Astrocyte (in vitro differentiated cells and primary cell): ENCODE results near the gene ANKAR. TPM values are rescaled to one million over a fixed set of nuclear protein-coding genes. Genes with fewer than 3 reads are reported as not detected.
A peak's percentile ranks its signal among the peaks of the same experiment; 100 is the strongest.

Experiments used
- DNase-seq: peaks from one replicate; pipeline ENCODE4 v3.0.0-alpha.2; 2010; ENCODE audit warnings: low read depth
- FAIRE-seq: peaks from 2 replicates; lab custom pipeline; 2011; peaks lifted over from hg19 to GRCh38; lab: Jason Lieb, UNC
- H2AFZ ChIP-seq: 2 replicates; pipeline ENCODE4 v1.6.0; 2012; ENCODE audit warnings: low read depth, low read length, inconsistent platforms
- H3K27ac ChIP-seq: 2 replicates; pipeline ENCODE4 v1.5.1; 2011; ENCODE audit warnings: low read depth, low read length, inconsistent platforms
- H3K27me3 ChIP-seq: 2 replicates; pipeline ENCODE4 v1.6.0; 2011; ENCODE audit warnings: low read length, inconsistent platforms; ENCODE audit not compliant: insufficient read depth
- H3K36me3 ChIP-seq: 2 replicates; pipeline ENCODE4 v1.5.1; 2011; ENCODE audit warnings: low read length, inconsistent platforms; ENCODE audit not compliant: insufficient read depth
- H3K4me1 ChIP-seq: 2 replicates; pipeline ENCODE4 v1.5.1; 2011; ENCODE audit warnings: low read length, inconsistent platforms; ENCODE audit not compliant: insufficient read depth
- H3K4me2 ChIP-seq: 2 replicates; pipeline ENCODE4 v1.6.0; 2012; ENCODE audit warnings: low read length, inconsistent platforms
- H3K4me3 ChIP-seq: 2 replicates; pipeline ENCODE4 v1.5.1; 2011; ENCODE audit warnings: low read depth, mild to moderate bottlenecking, low read length, inconsistent platforms; ENCODE audit not compliant: insufficient read depth
- H3K79me2 ChIP-seq: 2 replicates; pipeline ENCODE4 v1.6.0; 2012; ENCODE audit warnings: mild to moderate bottlenecking, low read length, inconsistent platforms; ENCODE audit not compliant: insufficient read depth
- H3K9ac ChIP-seq: 2 replicates; pipeline ENCODE4 v1.6.0; 2012; ENCODE audit warnings: mild to moderate bottlenecking, low read length, inconsistent platforms
- H3K9me3 ChIP-seq: 2 replicates; pipeline ENCODE4 v1.5.1; 2012; ENCODE audit warnings: low read depth, mild to moderate bottlenecking, low read length, inconsistent platforms; ENCODE audit not compliant: insufficient read depth
- H4K20me1 ChIP-seq: 2 replicates; pipeline ENCODE4 v1.6.0; 2012; ENCODE audit warnings: low read length, inconsistent platforms; ENCODE audit not compliant: insufficient read depth
- H3K27ac Mint-ChIP-seq: one replicate; pipeline ENCODE4 v1.8.0; 2021; ENCODE audit warnings: mild to moderate bottlenecking, mixed read lengths; ENCODE audit not compliant: unreplicated experiment
- H3K27me3 Mint-ChIP-seq: one replicate; pipeline ENCODE4 v1.8.0; 2021; ENCODE audit warnings: low read depth, mixed read lengths; ENCODE audit not compliant: unreplicated experiment
- H3K36me3 Mint-ChIP-seq: one replicate; pipeline ENCODE4 v1.8.0; 2021; ENCODE audit warnings: low read depth, mixed read lengths; ENCODE audit not compliant: unreplicated experiment
- H3K4me1 Mint-ChIP-seq: one replicate; pipeline ENCODE4 v1.8.0; 2021; ENCODE audit warnings: low read depth, mixed read lengths; ENCODE audit not compliant: unreplicated experiment
- H3K4me3 Mint-ChIP-seq: one replicate; pipeline ENCODE4 v1.8.0; 2021; ENCODE audit warnings: mild to moderate bottlenecking, moderate library complexity, mixed read lengths; ENCODE audit not compliant: unreplicated experiment
- H3K9me3 Mint-ChIP-seq: one replicate; pipeline ENCODE4 v1.8.0; 2021; ENCODE audit warnings: mild to moderate bottlenecking, mixed read lengths; ENCODE audit not compliant: unreplicated experiment
- EZH2 ChIP-seq: IDR thresholded peaks from 2 replicates; pipeline ENCODE4 v1.6.1; 2012; ENCODE audit warnings: mild to moderate bottlenecking, low read length, inconsistent platforms; ENCODE audit not compliant: insufficient read depth
- total RNA-seq: library from RNA; stranded (reverse); gene quantifications from 2 replicates; pipeline ENCODE4 v1.2.1, GENCODE V29; 2021
- TF ChIP-seq, protein P1 (sequence below): IDR thresholded peaks from 2 replicates; pipeline ENCODE4 v1.5.1; 2011; ENCODE audit warnings: low read depth, mild to moderate bottlenecking, inconsistent platforms, low read length, moderate library complexity; ENCODE audit not compliant: insufficient read depth

Gene ANKAR
- total RNA-seq, 1 donor from 2014 or later: 3.6 TPM

- H3K9ac ChIP-seq: no peak overlapping the region
- no peak overlapping the region for H3K4me3 Mint-ChIP-seq
- H3K27ac ChIP-seq: no peak overlapping the region
- no peaks in the 10 kb centered on the region for H3K79me2 ChIP-seq
- DNase-seq (no peak), FAIRE-seq (no peak)
- no peaks in the 10 kb centered on the region for H4K20me1 ChIP-seq
- TF ChIP-seq, protein P1, sequence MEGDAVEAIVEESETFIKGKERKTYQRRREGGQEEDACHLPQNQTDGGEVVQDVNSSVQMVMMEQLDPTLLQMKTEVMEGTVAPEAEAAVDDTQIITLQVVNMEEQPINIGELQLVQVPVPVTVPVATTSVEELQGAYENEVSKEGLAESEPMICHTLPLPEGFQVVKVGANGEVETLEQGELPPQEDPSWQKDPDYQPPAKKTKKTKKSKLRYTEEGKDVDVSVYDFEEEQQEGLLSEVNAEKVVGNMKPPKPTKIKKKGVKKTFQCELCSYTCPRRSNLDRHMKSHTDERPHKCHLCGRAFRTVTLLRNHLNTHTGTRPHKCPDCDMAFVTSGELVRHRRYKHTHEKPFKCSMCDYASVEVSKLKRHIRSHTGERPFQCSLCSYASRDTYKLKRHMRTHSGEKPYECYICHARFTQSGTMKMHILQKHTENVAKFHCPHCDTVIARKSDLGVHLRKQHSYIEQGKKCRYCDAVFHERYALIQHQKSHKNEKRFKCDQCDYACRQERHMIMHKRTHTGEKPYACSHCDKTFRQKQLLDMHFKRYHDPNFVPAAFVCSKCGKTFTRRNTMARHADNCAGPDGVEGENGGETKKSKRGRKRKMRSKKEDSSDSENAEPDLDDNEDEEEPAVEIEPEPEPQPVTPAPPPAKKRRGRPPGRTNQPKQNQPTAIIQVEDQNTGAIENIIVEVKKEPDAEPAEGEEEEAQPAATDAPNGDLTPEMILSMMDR: no peak
- no peak for TF ChIP-seq EZH2
- H3K27me3 Mint-ChIP-seq: no peaks in the 10 kb centered on the region
- H3K4me3 ChIP-seq: no peak overlapping the region
- no peak overlapping the region for H3K4me2 ChIP-seq
- no peaks in the 10 kb centered on the region for H3K4me1 ChIP-seq
- H3K36me3 Mint-ChIP-seq: no peaks in the 10 kb centered on the region
- H3K9me3 ChIP-seq: no peaks in the 10 kb centered on the region
- no peaks in the 10 kb centered on the region for H3K36me3 ChIP-seq
- no peak overlapping the region for H2AFZ ChIP-seq
- H3K27me3 ChIP-seq: no peaks in the 10 kb centered on the region
- H3K4me1 Mint-ChIP-seq: peaks cover 4% of the 10 kb centered on the region
- no peaks in the 10 kb centered on the region for H3K9me3 Mint-ChIP-seq
- no peak overlapping the region for H3K27ac Mint-ChIP-seq
Measured at GRCh38 chr2:189629531-189630453, 44.7 kb upstream of the ANKAR start.

GRCh38 chr2:189631849-189632248 is 42.6 kb upstream of the ANKAR start:
- DNase-seq: no peak
- H3K36me3 ChIP-seq: no peaks in the 10 kb centered on the region
- H2AFZ ChIP-seq: no peak overlapping the region
- H3K27me3 Mint-ChIP-seq: no peaks in the 10 kb centered on the region
- H3K4me1 Mint-ChIP-seq: peaks cover 4% of the 10 kb centered on the region
- H3K9ac ChIP-seq: no peak overlapping the region
- no peak overlapping the region for H3K4me2 ChIP-seq
- peak overlapping the region; percentile 77 for H3K27ac Mint-ChIP-seq
- H3K27ac ChIP-seq: no peak overlapping the region
- H3K27me3 ChIP-seq: no peaks in the 10 kb centered on the region
- no peaks in the 10 kb centered on the region for H3K4me1 ChIP-seq
- H3K4me3 Mint-ChIP-seq: no peak overlapping the region
- no peaks in the 10 kb centered on the region for H3K9me3 Mint-ChIP-seq
- H4K20me1 ChIP-seq: no peaks in the 10 kb centered on the region
- no peaks in the 10 kb centered on the region for H3K79me2 ChIP-seq
- FAIRE-seq: no peak
- H3K9me3 ChIP-seq: no peaks in the 10 kb centered on the region
- no peak overlapping the region for H3K4me3 ChIP-seq
- no peak for TF ChIP-seq EZH2
- TF ChIP-seq, protein P1: no peak
- no peaks in the 10 kb centered on the region for H3K36me3 Mint-ChIP-seq

GRCh38 chr2:189633392-189633811 is 41.1 kb upstream of the ANKAR start:
- no peak for TF ChIP-seq EZH2
- TF ChIP-seq, protein P1: no peak
- H3K27me3 ChIP-seq: no peaks in the 10 kb centered on the region
- no peak overlapping the region for H3K9ac ChIP-seq
- FAIRE-seq (no peak), DNase-seq (no peak)
- H3K36me3 ChIP-seq: no peaks in the 10 kb centered on the region
- H3K27ac ChIP-seq: no peak overlapping the region
- H3K4me3 ChIP-seq: no peak overlapping the region
- H3K9me3 Mint-ChIP-seq: no peaks in the 10 kb centered on the region
- no peaks in the 10 kb centered on the region for H4K20me1 ChIP-seq
- H3K36me3 Mint-ChIP-seq: no peaks in the 10 kb centered on the region
- H3K27me3 Mint-ChIP-seq: no peaks in the 10 kb centered on the region
- H3K4me3 Mint-ChIP-seq: no peak overlapping the region
- peaks cover 4% of the 10 kb centered on the region for H3K4me1 Mint-ChIP-seq
- H3K4me2 ChIP-seq: no peak overlapping the region
- no peaks in the 10 kb centered on the region for H3K4me1 ChIP-seq
- H3K9me3 ChIP-seq: no peaks in the 10 kb centered on the region
- H2AFZ ChIP-seq: no peak overlapping the region
- H3K79me2 ChIP-seq: no peaks in the 10 kb centered on the region
- no peak overlapping the region for H3K27ac Mint-ChIP-seq
